ENCODE results near the gene NT5E. TPM values are rescaled to one million over a fixed set of nuclear protein-coding genes. Genes with fewer than 3 reads are reported as not detected.

Gene NT5E
- total RNA-seq, 2 donors from 2014 or later = 8.2 to 31.2 TPM

- Histone ChIP-seq H3K4me3 (no peak overlapping the region), H3K27ac (no peak overlapping the region), H3K9me3 (no peaks in the 10 kb centered on the region), H3K27me3 (replicated peaks; ENCODE audit: insufficient read depth) (no peaks in the 10 kb centered on the region), H3K36me3 (no peaks in the 10 kb centered on the region), H3K4me1 (replicated peaks) (no peaks in the 10 kb centered on the region)
- no peak for DNase-seq (ENCODE audit: low spot score)
- intact Hi-C loops (cut with DNase I) = no loop called here
- no peak for TF ChIP-seq POLR2AphosphoS5 (IDR thresholded peaks at IDR 0.05)
- no peak for TF ChIP-seq POLR2A (IDR thresholded peaks at IDR 0.05)
- TF ChIP-seq CTCF (IDR thresholded peaks at IDR 0.05) = no peak
- 92% methylated on average over 1 of the region's 1 CpG for WGBS
Observed at GRCh38 chr6:85544776-85545175, 94.9 kb downstream of the NT5E start.

Other genes starting within 250 kb of the NT5E start
- gene SNX14, start 143.8 kb downstream of the NT5E start, total RNA-seq = 10 to 100 TPM; 40.7 to 67.2 TPM
- 10 to 100 TPM; 46.1 to 49.7 TPM for gene SYNCRIP, start 192.8 kb downstream of the NT5E start, total RNA-seq

Measured in prostate gland (tissue), 2 donors.